Measurements from ENCODE around the gene SEZ6L2. TPM values are rescaled to one million over a fixed set of nuclear protein-coding genes. Genes with fewer than 3 reads are reported as not detected.

The SEZ6L2 gene
- total RNA-seq, 1 experiment from 2014 or later = 44.7 TPM

DNA sequence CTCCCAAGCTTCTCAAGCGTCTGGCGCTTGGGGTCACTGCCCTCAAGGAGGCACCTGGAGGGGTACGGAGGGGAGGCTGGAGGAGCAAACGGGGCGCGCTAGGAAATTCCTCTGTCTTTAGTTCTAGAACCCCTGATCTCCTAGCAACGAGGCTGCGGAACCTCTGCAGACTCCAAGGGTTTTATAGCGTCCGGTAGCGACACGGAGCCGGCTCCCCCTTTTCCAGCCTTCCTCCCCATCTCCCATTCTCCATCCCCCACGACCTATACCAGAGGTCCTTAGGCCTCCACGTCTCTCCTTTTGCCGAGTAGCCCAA, 35.7 kb downstream of the SEZ6L2 start:
- Histone ChIP-seq H2BK12ac (ENCODE audit: insufficient read length, low read depth, low read length) (peak overlapping the region; percentile 19), H4K91ac (ENCODE audit: insufficient read length, low read depth, low read length) (no peak overlapping the region), H3K9ac (ENCODE audit: extremely low read depth, insufficient read length, low read length) (no peak overlapping the region), H2BK5ac (ENCODE audit: insufficient read length, low read length) (no peak overlapping the region), H2BK15ac (ENCODE audit: low read depth, low read length) (no peak overlapping the region), H3T11ph (ENCODE audit: low read length) (no peak overlapping the region), H3K56ac (ENCODE audit: insufficient read length, low read depth, low read length) (no peak overlapping the region), H2AFZ (ENCODE audit: low read length) (peak overlapping the region; percentile 51), H3K4ac (ENCODE audit: low read depth, low read length) (no peak overlapping the region), H2BK120ac (ENCODE audit: low read depth, low read length, poor library complexity, severe bottlenecking) (no peak overlapping the region), H3K23me2 (ENCODE audit: insufficient read length, low read depth, low read length, poor library complexity, severe bottlenecking) (peaks cover 9% of the 10 kb centered on the region), H3K9me3 (ENCODE audit: control insufficient read depth, low read depth, low read length) (no peaks in the 10 kb centered on the region), H4K20me1 (ENCODE audit: control insufficient read depth, insufficient read depth, insufficient read length) (no peaks in the 10 kb centered on the region), H3K4me2 (ENCODE audit: insufficient read depth, insufficient read length, low read length) (peak overlapping the region; percentile 91), H3K27me3 (ENCODE audit: insufficient read depth, low read length) (no peaks in the 10 kb centered on the region), H3K4me1 (ENCODE audit: insufficient read depth, low read length) (no peaks in the 10 kb centered on the region; the same call in 1 of the 2 replicates), H2BK20ac (ENCODE audit: low read depth, low read length, poor library complexity, severe bottlenecking) (no peak overlapping the region), H4K5ac (ENCODE audit: insufficient read length, low read depth, low read length) (no peak overlapping the region), H3K14ac (ENCODE audit: insufficient read depth, low read length) (peak overlapping the region; percentile 68; the same call in 1 of the 2 replicates), H3K79me2 (ENCODE audit: insufficient read depth, low read length) (no peaks in the 10 kb centered on the region), H3K23ac (ENCODE audit: insufficient read length, low read depth, low read length) (no peak overlapping the region), H4K8ac (replicated peaks; ENCODE audit: insufficient read length, low read depth, low read length) (no peak overlapping the region), H3K18ac (ENCODE audit: insufficient read length, low read depth, low read length) (peak overlapping the region; percentile 45), H2AK5ac (ENCODE audit: insufficient read length, low read length) (no peak overlapping the region), H3K27ac (ENCODE audit: insufficient read length, low read depth, low read length) (no peak overlapping the region), H3K79me1 (ENCODE audit: insufficient read depth, low read depth, low read length, poor library complexity, severe bottlenecking) (peaks cover 8% of the 10 kb centered on the region)
- no peaks in the 10 kb centered on the region for H3K9me3 Mint-ChIP-seq
- no CpG with 5 or more reads among the region's 16 CpGs for WGBS (ENCODE audit: extremely low coverage, insufficient read length, low lambda C conversion rate)
- TF ChIP-seq CTCF (conservative IDR thresholded peaks at IDR 0.05) = no peak; the same call in 2 of the 3 replicates
- H3K36me3 Mint-ChIP-seq (ENCODE audit: insufficient read depth in 1 of 3, low read depth in 3 of 3) = peaks cover 14 to 27% (median 25%) of the 10 kb centered on the region in 3 experiments; a peak in 6 of 7 replicates
- peaks cover 9 to 12% of the 10 kb centered on the region in 2 experiments for H3K4me1 Mint-ChIP-seq
- peaks cover 2% of the 10 kb centered on the region for H3K27me3 Mint-ChIP-seq (ENCODE audit: low read depth)
- peak overlapping the region in 2 of 3 experiments; percentile 99 to 100; a peak in 4 of 7 replicates for H3K27ac Mint-ChIP-seq
- DNase-seq = no peak
- H3K4me3 Mint-ChIP-seq = peak overlapping the region; percentile 97 to 99; a peak in 4 of 5 replicates

Data from H9 (cell line).